ENCODE measurements around the gene BBS7.
A peak's percentile ranks its signal among the peaks of the same experiment; 100 is the strongest.

BBS7 gene

DNA sequence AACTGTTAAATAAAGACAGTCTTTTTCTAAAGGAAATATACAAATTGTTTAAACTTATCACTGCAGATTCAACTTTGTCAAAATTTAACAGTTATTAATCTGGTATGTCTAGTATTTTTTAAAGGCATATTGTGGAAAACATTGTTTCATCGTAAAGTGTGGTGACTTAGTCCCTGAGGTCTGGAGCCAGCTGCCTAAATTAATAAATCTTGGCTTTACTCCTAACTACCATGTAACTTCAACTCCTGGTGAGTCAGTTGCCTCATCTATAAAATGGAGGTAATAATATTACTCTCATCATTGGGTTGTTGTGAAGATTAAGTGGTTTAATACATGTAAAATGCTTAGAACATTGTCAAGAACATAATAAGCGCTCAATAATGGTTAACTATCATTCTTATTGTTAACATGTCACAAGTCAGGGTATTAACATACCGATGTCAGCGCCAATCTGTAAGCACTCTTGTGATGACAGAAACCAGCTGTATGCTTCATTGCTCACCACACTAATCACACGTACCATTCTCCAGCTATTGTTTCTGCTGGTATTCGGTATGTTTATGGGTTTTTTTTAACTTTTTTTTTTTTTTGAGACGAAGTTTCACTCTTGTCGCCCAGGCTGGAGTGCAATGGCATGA, 91.2 kb downstream of the BBS7 start:
- no peak for DNase-seq (ENCODE audit: low read depth)
- TF ChIP-seq, protein P1, sequence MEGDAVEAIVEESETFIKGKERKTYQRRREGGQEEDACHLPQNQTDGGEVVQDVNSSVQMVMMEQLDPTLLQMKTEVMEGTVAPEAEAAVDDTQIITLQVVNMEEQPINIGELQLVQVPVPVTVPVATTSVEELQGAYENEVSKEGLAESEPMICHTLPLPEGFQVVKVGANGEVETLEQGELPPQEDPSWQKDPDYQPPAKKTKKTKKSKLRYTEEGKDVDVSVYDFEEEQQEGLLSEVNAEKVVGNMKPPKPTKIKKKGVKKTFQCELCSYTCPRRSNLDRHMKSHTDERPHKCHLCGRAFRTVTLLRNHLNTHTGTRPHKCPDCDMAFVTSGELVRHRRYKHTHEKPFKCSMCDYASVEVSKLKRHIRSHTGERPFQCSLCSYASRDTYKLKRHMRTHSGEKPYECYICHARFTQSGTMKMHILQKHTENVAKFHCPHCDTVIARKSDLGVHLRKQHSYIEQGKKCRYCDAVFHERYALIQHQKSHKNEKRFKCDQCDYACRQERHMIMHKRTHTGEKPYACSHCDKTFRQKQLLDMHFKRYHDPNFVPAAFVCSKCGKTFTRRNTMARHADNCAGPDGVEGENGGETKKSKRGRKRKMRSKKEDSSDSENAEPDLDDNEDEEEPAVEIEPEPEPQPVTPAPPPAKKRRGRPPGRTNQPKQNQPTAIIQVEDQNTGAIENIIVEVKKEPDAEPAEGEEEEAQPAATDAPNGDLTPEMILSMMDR (IDR thresholded peaks at IDR 0.05; ENCODE audit: insufficient read depth, low read depth, low read length, missing control alignments) = no peak
- H3K4me3 ChIP-seq (ENCODE audit: low read depth, low read length) = no peak overlapping the region

GRCh38 chr4:121777625-121778024, 92.6 kb downstream of the BBS7 start:
- DNase-seq (ENCODE audit: low read depth) = peak; percentile 43
- TF ChIP-seq, protein P1 (IDR thresholded peaks at IDR 0.05; ENCODE audit: insufficient read depth, low read depth, low read length, missing control alignments) = no peak

DNA sequence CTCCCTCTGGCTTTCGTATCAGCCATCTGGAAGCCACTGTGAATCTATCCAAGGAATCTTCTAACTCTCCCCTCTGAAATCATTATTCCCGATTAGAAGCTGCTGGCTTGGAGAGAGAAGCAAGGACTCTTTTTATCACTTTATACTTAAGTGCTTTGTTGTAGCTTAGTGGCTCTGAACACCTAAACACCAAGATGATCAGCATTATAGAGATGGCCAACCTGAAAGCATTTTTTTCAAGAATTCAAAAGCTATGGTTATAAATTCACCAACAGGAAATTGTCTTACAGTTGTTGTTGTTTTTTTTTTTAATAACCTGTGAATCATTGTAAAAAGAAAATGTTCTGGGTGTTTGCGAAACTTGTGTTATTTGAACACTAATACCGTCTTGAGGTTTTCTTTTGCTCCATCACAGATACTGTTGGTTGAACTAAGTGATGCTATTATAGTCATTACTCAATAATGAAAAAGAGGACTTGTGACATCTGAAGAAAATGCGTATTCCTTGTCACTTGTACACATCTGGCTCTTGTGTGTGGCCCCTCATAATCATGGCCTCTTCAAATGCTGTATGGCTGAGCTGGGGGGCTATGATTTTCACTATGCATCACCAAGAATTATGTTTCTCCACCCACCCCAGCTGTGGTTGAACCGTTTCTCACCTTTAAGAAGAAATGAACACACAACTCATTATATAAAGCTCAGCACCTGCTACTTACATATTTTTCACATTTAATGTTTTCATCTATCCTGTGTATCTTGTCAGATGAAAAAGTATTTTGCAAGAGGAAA, 93.5 kb downstream of the BBS7 start:
- no peak for DNase-seq (ENCODE audit: low read depth)
- TF ChIP-seq, protein P1 (IDR thresholded peaks at IDR 0.05; ENCODE audit: insufficient read depth, low read depth, low read length, missing control alignments) = no peak
- no peak overlapping the region for H3K4me3 ChIP-seq (ENCODE audit: low read depth, low read length)

More at GRCh38 chr4:121777625-121778024, 92.6 kb downstream of the BBS7 start:
- no peak overlapping the region for H3K4me3 ChIP-seq (ENCODE audit: low read depth, low read length)
